Superior temporal gyrus (tissue), 1 donor: ENCODE data around the gene NADSYN1.

Experiments used
- DNase-seq: peaks from one replicate; pipeline ENCODE4 v3.0.0-alpha.2; 2016; ENCODE audit errors: extremely low spot score

The NADSYN1 gene

GRCh38 chr11:71474141-71474770 is 21.3 kb downstream of the NADSYN1 start:
- no peak for DNase-seq

- no peak for DNase-seq
Observed at GRCh38 chr11:71474771-71475483, 21.9 kb downstream of the NADSYN1 start.

- no peak for DNase-seq
Observed at GRCh38 chr11:71476031-71476430, 23.0 kb downstream of the NADSYN1 start.

- no peak for DNase-seq
Observed at GRCh38 chr11:71476926-71477640, 24.1 kb downstream of the NADSYN1 start.

- no peak for DNase-seq
Observed at GRCh38 chr11:71477641-71478527, 24.9 kb downstream of the NADSYN1 start.

GRCh38 chr11:71478528-71478840 is 25.5 kb downstream of the NADSYN1 start:
- no peak for DNase-seq

- DNase-seq, result no peak
Observed at GRCh38 chr11:71481101-71481960, 28.3 kb downstream of the NADSYN1 start.

GRCh38 chr11:71482216-71482615 is 29.2 kb downstream of the NADSYN1 start:
- DNase-seq, result no peak

- DNase-seq, result no peak
Observed at GRCh38 chr11:71482746-71483364, 29.9 kb downstream of the NADSYN1 start.

GRCh38 chr11:71483692-71484091 is 30.7 kb downstream of the NADSYN1 start:
- no peak for DNase-seq

- no peak for DNase-seq
Observed at GRCh38 chr11:71484248-71485062, 31.5 kb downstream of the NADSYN1 start.

GRCh38 chr11:71485063-71485399 is 32.0 kb downstream of the NADSYN1 start:
- no peak for DNase-seq

GRCh38 chr11:71485466-71485865 is 32.5 kb downstream of the NADSYN1 start:
- DNase-seq, result no peak

- no peak for DNase-seq
Observed at GRCh38 chr11:71486320-71486719, 33.3 kb downstream of the NADSYN1 start.

- DNase-seq, result no peak
Observed at GRCh38 chr11:71488681-71489270, 35.8 kb downstream of the NADSYN1 start.

GRCh38 chr11:71489311-71490043 is 36.5 kb downstream of the NADSYN1 start:
- no peak for DNase-seq

- no peak for DNase-seq
Observed at GRCh38 chr11:71490044-71490730, 37.2 kb downstream of the NADSYN1 start.

- DNase-seq, result no peak
Observed at GRCh38 chr11:71490731-71491390, 37.9 kb downstream of the NADSYN1 start.
